HUES64 (cell line): ENCODE measurements around the gene HTT.

Experiments
- H3K27ac ChIP-seq: 2 replicates; pipeline ENCODE4 v1.7.0; 2013; ENCODE audit warnings: low read depth, low read length, inconsistent platforms
- H3K27me3 ChIP-seq: 2 replicates; pipeline ENCODE4 v1.6.1; 2013; ENCODE audit warnings: mild to moderate bottlenecking, low read length; ENCODE audit not compliant: insufficient read depth
- H3K36me3 ChIP-seq: 2 replicates; pipeline ENCODE4 v1.6.1; 2013; ENCODE audit warnings: mild to moderate bottlenecking, low read length; ENCODE audit not compliant: insufficient read depth
- H3K4me1 ChIP-seq: 2 replicates; pipeline ENCODE4 v1.6.1; 2013; ENCODE audit warnings: mild to moderate bottlenecking, low read length, moderate library complexity; ENCODE audit not compliant: insufficient read depth
- H3K4me3 ChIP-seq: 2 replicates; pipeline ENCODE4 v1.5.1; 2013; ENCODE audit warnings: mild to moderate bottlenecking, low read length, moderate library complexity
- H3K9ac ChIP-seq: 2 replicates; pipeline ENCODE4 v1.6.1; 2013; ENCODE audit warnings: mild to moderate bottlenecking, low read depth, low read length
- H3K9me3 ChIP-seq: 2 replicates; pipeline ENCODE4 v1.6.1; 2013; ENCODE audit warnings: low read depth, low read length; ENCODE audit not compliant: insufficient read depth
- WGBS: fragments of 150-250, 120-280 bp; methylation state at CpG from one replicate; pipeline ENCODE4 v1.1.7; 2013; ENCODE audit warnings: missing lambda C conversion rate; 5-methylcytosine and 5-hydroxymethylcytosine counted together

The HTT gene

DNA sequence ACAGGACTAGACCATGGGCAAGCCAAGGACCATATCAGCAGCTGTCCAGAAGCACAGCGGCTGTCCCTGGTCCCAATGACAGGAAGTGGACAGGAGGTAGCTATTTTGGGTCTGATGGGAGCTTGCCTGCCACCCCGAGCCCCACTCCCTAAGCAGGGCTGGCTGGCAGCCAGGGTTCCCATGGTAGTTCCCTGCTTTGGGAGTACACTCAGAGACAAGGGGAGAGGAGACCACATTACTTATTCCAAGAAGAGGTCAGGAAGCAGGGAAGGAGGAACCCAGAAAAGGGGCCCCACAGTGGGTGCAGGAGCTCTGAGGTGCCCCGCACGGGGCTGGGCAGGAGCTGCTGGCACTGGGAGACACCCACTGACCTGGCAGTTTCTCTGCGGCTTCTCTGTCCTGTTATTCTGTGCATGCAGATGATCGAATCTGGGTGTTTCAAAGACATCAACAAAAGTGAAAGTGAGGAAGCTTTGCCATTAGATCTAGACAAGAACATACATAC lies 36.5 kb upstream of the HTT start:
- WGBS: 93% methylated on average over 6 of the region's 6 CpGs
- Histone ChIP-seq H3K9ac (no peak overlapping the region), H3K9me3 (no peaks in the 10 kb centered on the region), H3K4me1 (no peaks in the 10 kb centered on the region), H3K27ac (no peak overlapping the region), H3K36me3 (no peaks in the 10 kb centered on the region), H3K4me3 (no peak overlapping the region), H3K27me3 (peaks cover 16% of the 10 kb centered on the region; the same call in 1 of the 2 replicates)

DNA sequence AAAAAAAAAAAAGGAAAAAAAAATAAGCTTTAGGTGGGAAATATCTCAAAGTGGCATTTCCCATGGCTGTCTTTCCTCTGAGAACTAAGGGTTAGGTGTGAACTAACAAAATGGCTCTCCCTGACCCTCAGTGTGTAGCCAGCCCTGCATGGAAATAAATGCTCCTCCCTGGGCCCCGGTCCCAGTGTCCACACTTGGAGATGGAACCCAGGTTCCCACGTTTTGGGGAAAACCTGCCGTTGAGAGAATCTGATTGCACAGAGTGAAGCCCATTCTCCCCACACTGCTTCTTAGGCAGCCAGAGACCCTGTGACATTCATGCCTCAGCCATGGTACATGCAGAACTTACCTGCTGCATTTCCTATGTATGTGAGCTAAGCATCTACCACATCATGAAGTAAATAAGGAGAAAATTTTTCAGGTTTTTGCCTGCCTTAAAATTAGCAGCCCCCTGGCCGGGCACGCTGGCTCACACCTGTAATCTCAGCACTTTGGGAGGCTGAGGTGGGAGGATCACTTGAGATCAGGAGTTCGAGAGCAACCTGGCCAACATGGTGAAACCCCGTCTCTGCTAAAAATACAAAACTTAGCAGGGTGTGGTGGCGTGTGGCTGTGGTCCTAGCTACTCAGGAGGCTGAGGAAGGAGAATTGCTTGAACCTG lies 34.6 kb upstream of the HTT start:
- WGBS: 89% methylated on average over 8 of the region's 8 CpGs
- no peaks in the 10 kb centered on the region for H3K9me3 ChIP-seq
- H3K36me3 ChIP-seq: no peaks in the 10 kb centered on the region
- H3K9ac ChIP-seq: no peak overlapping the region
- no peaks in the 10 kb centered on the region for H3K4me1 ChIP-seq
- H3K27me3 ChIP-seq: peaks cover 16% of the 10 kb centered on the region; the same call in 1 of the 2 replicates
- H3K4me3 ChIP-seq: no peak overlapping the region
- no peak overlapping the region for H3K27ac ChIP-seq

DNA sequence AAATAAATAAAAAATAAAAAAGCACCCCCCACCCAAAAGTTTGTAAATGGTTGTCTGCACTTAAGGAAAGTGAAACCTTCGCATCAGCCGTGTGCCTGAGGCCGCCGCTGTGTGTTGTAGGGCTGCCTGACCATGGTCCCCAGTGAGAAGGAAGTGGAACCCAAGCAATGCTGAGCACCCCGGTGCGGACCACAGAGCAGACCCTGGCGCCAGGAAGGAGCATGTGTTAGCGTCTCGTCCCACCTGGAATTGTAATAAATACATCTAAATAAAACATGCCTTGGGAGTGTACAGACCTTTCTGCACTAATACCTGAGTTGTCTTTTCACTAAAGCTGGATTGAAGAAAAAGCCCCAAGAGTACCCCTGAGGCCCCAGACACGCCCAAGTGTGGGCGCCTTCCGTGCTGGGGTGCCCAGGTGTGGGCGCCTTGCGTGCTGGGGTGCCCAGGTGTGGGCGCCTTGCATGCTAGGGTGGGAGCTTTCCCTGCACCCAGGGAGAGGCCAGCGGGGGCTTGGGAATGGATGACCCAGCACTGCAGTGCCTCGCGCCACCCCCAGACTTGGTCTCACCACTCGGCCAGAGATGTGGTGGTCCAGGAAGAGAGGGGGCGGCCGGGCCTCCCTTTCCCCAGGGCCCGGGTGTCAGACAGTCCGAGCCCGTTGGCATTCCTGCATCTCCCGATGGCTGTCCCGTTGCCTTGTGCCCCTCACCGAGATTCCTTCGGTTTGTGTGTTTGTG lies 33.9 kb upstream of the HTT start:
- no peak overlapping the region for H3K27ac ChIP-seq
- 91% methylated on average over 28 of the region's 28 CpGs for WGBS
- H3K9me3 ChIP-seq: no peaks in the 10 kb centered on the region
- no peak overlapping the region for H3K4me3 ChIP-seq
- no peaks in the 10 kb centered on the region for H3K36me3 ChIP-seq
- H3K4me1 ChIP-seq: no peaks in the 10 kb centered on the region
- H3K9ac ChIP-seq: no peak overlapping the region
- H3K27me3 ChIP-seq: peaks cover 16% of the 10 kb centered on the region; the same call in 1 of the 2 replicates

DNA sequence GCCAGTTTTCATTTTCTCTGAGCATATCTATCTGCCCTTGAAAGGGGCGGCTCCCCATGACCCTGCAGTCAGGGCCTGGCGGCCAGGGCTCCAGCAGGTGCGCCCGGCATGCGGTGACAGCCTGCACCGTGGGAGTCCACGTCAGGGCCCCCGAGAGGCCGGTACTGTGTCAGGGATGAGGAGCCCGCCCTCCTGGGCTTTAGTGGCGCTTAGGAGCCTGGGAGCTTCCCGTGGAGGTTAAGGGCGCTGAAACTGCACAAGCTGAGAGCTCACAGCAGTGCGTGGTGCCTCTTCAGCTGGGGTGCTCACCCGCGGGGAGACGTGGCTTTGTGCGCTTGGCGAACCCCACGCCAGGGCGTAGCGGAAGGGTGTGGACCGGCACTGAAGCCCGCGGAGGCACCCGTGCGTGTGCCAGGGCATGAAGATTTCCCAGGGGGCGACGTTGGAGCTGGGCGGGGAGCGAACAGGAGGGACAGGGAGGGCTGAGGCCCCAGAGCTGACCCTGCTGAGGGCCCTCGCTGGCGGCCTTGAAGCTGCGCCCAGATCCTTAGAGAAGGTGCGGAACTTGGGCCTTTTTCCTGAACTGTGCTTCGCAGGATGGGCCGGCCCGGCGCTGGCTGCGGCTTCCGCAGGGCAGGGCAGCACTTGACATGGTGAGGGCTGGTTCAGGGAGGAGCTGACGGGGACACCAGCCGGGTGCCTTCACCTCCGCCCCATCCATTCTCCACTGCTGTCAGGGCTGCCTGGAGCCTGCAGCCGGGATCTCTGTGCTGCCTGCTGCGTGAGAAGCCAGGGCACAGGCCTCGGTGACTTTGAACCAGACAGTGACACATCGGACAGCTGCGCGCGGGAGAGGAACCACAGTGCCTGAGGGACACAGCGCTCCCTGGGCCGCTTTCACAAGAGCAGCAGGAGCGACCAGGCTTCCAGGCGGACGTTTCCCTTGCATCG lies 33.0 kb upstream of the HTT start:
- H3K9me3 ChIP-seq: no peaks in the 10 kb centered on the region
- no peak overlapping the region for H3K9ac ChIP-seq
- peak overlapping the region; percentile 4; the same call in 1 of the 2 replicates for H3K4me3 ChIP-seq
- 72% methylated on average over 57 of the region's 57 CpGs for WGBS
- H3K4me1 ChIP-seq: no peaks in the 10 kb centered on the region
- no peak overlapping the region for H3K27ac ChIP-seq
- no peaks in the 10 kb centered on the region for H3K36me3 ChIP-seq
- H3K27me3 ChIP-seq: peaks cover 16% of the 10 kb centered on the region; the same call in 1 of the 2 replicates

DNA sequence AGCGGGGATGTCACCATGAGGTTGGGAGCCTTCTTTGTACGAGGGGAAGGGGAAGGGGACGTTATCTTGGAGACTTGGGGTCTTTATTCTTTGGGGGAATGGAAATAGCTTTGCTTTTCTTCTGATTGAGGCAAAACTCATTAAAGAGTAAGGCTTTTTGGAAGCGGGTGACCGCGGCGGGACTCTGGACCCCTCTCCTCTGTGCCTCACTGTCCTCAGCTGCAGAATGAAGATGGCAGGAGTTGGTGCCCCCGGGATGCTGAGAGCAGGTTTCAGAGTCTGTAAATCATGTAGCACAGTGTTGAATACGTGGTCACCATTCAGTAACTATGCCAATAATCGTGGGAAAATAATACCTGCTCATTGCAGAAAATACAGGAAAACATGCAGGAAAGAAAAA lies 32.3 kb upstream of the HTT start:
- H3K36me3 ChIP-seq: no peaks in the 10 kb centered on the region
- no peak overlapping the region for H3K9ac ChIP-seq
- no peaks in the 10 kb centered on the region for H3K4me1 ChIP-seq
- no peaks in the 10 kb centered on the region for H3K9me3 ChIP-seq
- H3K27ac ChIP-seq: no peak overlapping the region
- WGBS: 81% methylated on average over 10 of the region's 10 CpGs
- H3K27me3 ChIP-seq: peaks cover 16% of the 10 kb centered on the region; the same call in 1 of the 2 replicates
- 0 out of 2 replicates have a peak overlapping the region, but pooled peaks have one; percentile 4 for H3K4me3 ChIP-seq

DNA sequence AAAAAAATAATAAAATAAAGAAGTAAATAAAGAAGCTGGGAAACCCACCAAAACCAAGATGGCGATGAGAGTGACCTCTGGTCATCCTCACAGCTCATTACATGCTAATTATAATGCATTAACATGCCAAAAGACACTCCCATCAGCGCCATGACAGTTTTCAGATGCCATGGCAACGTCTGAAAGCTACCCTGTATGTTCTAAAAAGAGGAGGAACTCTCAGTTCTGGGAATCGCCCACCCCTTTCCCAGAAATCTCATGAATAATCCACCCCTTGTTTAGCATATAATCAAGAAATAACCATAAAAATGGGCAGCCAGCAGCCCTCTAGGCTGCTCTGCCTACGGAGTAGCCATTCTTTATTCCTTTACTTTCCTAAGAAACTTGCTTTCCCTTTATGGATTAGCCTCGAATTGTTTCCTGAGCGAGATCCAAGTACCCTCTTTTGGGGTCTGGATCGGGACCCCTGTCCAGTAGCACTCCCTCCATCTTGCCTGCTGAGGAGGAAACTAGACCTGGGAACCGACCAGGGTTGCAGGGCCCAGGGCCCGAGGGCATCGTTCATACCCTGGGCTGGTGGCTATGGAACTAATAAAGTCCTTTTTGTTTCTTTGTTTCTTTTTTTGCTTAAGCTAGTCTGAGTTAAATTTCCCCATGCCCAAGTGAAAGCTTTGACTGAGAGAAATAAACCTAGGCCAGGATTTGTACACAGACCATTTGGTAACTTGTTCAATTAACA lies 31.0 kb upstream of the HTT start:
- no peak overlapping the region for H3K27ac ChIP-seq
- H3K9me3 ChIP-seq: no peaks in the 10 kb centered on the region
- H3K4me1 ChIP-seq: no peaks in the 10 kb centered on the region
- WGBS: 86% methylated on average over 11 of the region's 11 CpGs
- H3K27me3 ChIP-seq: peaks cover 16% of the 10 kb centered on the region; the same call in 1 of the 2 replicates
- H3K36me3 ChIP-seq: no peaks in the 10 kb centered on the region
- H3K4me3 ChIP-seq: no peak overlapping the region
- no peak overlapping the region for H3K9ac ChIP-seq

DNA sequence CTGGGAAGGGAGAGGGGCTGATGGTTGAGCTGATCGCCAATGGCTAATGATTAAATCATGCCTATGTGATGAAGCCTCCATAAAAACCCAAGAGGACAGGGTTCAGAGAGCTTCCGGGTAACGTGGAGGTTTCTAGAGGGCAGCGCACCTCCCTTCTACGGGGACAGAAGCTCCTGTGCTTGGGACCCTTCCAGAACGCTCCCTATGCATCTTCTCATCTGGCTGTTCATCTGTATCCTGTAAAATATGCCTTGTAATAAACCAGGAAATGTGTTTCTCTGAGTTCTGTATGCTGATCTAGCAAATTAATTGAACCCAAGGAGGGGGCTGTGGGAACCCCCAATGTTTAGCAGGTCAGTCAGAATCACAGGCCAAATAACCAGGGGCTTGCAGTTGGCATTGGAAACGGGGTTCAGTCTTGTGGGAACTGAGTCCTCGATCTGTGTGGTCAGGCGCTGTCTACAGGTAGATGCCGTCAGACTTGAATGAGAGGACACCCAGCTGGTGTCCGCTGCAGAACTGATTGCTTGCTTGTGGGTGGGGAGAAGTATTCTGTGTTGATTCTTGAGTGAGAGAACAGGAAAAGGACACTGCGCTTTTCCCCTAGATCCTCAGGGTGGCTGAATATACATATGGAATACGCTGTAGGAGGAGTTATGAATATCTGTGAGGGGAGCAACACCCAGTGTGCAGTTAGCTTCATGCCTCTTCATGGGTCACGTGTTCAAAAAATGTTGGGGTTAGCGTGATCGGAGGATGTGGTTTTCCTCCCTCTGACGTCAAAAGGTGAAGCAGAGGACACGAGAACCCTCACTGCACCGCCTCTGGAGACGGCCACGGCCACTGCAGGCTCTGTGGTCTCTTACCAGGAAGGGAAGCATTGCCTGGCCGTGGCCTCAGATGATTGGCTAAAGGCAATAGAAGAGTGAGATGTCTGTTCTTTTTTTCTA lies 29.3 kb upstream of the HTT start:
- Histone ChIP-seq H3K9ac (no peak overlapping the region), H3K4me3 (no peak overlapping the region), H3K27me3 (peaks cover 16% of the 10 kb centered on the region; the same call in 1 of the 2 replicates), H3K27ac (no peak overlapping the region), H3K36me3 (no peaks in the 10 kb centered on the region), H3K4me1 (no peaks in the 10 kb centered on the region), H3K9me3 (no peaks in the 10 kb centered on the region)
- 92% methylated on average over 22 of the region's 22 CpGs for WGBS

DNA sequence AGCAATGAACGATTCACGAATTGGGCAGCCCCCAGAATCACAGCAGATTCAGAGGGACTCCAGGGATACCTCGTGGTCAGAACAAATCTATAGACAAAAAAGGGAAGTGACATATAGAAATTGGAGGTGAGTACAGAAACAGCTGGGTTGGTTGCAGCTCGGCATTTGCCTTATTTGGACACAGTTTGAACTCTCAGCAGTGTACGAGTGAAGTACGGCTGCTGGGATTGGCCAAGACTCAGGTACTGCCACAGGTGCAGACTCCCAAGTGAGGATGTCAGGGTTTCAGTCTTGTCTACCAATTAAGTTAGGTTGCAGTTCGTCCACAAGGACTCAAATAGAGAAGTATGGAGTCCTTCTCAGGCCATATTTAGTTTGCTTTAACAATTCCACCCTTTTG lies 28.3 kb upstream of the HTT start:
- H3K4me1 ChIP-seq: no peaks in the 10 kb centered on the region
- no peak overlapping the region for H3K27ac ChIP-seq
- 90% methylated on average over 7 of the region's 7 CpGs for WGBS
- no peaks in the 10 kb centered on the region for H3K9me3 ChIP-seq
- peaks cover 14% of the 10 kb centered on the region; the same call in 1 of the 2 replicates for H3K27me3 ChIP-seq
- H3K9ac ChIP-seq: no peak overlapping the region
- no peak overlapping the region for H3K4me3 ChIP-seq
- H3K36me3 ChIP-seq: no peaks in the 10 kb centered on the region

DNA sequence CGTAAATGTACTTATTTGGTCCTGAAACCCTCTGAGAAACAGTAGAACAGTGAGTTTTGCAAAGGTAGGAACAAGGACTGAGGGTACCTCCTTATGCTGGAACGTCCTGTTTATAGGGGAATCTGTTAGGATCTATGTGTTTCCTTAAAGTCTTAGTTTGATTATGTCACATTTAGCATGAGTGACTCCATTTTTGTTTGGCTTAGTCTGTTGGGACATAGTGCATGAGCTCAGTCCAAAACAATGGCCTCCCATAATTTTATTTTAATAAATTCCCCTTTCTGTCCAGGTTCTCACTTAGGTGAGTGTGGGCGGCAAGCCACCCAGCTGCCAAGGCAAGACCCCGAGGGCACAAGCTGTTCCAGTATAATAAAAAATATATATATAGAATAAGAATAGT lies 27.9 kb upstream of the HTT start:
- peaks cover 10% of the 10 kb centered on the region; the same call in 1 of the 2 replicates for H3K27me3 ChIP-seq
- H3K9ac ChIP-seq: no peak overlapping the region
- 90% methylated on average over 3 of the region's 4 CpGs for WGBS

More for the DNA sequence above, 27.9 kb upstream of the HTT start:
- no peaks in the 10 kb centered on the region for H3K9me3 ChIP-seq
- no peaks in the 10 kb centered on the region for H3K4me1 ChIP-seq
- H3K36me3 ChIP-seq: no peaks in the 10 kb centered on the region
- no peak overlapping the region for H3K27ac ChIP-seq
- H3K4me3 ChIP-seq: no peak overlapping the region
